HG03064 (cell line): ENCODE data around the gene SAT2.
"Not testable (repeated sequence)": the region's sequence is repeated elsewhere in the genome, so short reads cannot be mapped to it uniquely, and the experiment has no call there.

ENCODE experiments used
- ATAC-seq: cut with Tn5 transposase; IDR thresholded peaks from one replicate; pipeline ENCODE4 v1.9.1; 2021; ENCODE audit warnings: low read depth; ENCODE audit not compliant: unreplicated experiment

The SAT2 gene

GRCh38 chr17:7636163-7636562 is 8.5 kb upstream of the SAT2 start:
- ATAC-seq, result no peak

GRCh38 chr17:7634384-7634783 is 6.8 kb upstream of the SAT2 start:
- no peak for ATAC-seq

- ATAC-seq, result no peak
Observed at GRCh38 chr17:7633093-7633492, 5.5 kb upstream of the SAT2 start.

GRCh38 chr17:7632492-7632894 is 4.9 kb upstream of the SAT2 start:
- no peak for ATAC-seq

GRCh38 chr17:7631398-7632380 is 4.1 kb upstream of the SAT2 start:
- no peak for ATAC-seq

GRCh38 chr17:7629939-7630571 is 2.4 kb upstream of the SAT2 start, which contains the start of gene SHBG:
TSS of gene SHBG (plus strand) at chr17:7630135. CDS start at chr17:7630173, 38 bp downstream.
- ATAC-seq, result no peak

GRCh38 chr17:7626956-7627249 is 718 bp downstream of the SAT2 start:
- no peak for ATAC-seq

- ATAC-seq, result no peak
Observed at GRCh38 chr17:7626307-7626706, 1.3 kb downstream of the SAT2 start.

- ATAC-seq, result not testable (repeated sequence)
Observed at GRCh38 chr17:7625749-7626148, 1.9 kb downstream of the SAT2 start.

- no peak for ATAC-seq
Observed at GRCh38 chr17:7623661-7624060, 4.0 kb downstream of the SAT2 start.

GRCh38 chr17:7620835-7621234 is 6.8 kb downstream of the SAT2 start:
- ATAC-seq, result no peak

- no peak for ATAC-seq
Observed at GRCh38 chr17:7618608-7619007, 9.0 kb downstream of the SAT2 start.

- ATAC-seq, result no peak
Observed at GRCh38 chr17:7615265-7615747, 12.3 kb downstream of the SAT2 start.

GRCh38 chr17:7614425-7615264 is 13.0 kb downstream of the SAT2 start, which contains the start of gene FXR2:
TSS of gene FXR2 (minus strand) at chr17:7614897. CDS start at chr17:7614532, 365 bp downstream.
- peak; percentile 79 for ATAC-seq

GRCh38 chr17:7613769-7614424 is 13.7 kb downstream of the SAT2 start:
- no peak for ATAC-seq

- ATAC-seq, result no peak
Observed at GRCh38 chr17:7612294-7612640, 15.4 kb downstream of the SAT2 start.

- ATAC-seq, result no peak
Observed at GRCh38 chr17:7611635-7612293, 15.9 kb downstream of the SAT2 start.

- no peak for ATAC-seq
Observed at GRCh38 chr17:7610641-7611040, 17.0 kb downstream of the SAT2 start.

- ATAC-seq, result no peak
Observed at GRCh38 chr17:7606280-7606679, 21.3 kb downstream of the SAT2 start.

GRCh38 chr17:7597561-7597960 is 30.1 kb downstream of the SAT2 start:
- not testable (repeated sequence) for ATAC-seq
